ENCODE data around the gene NKX1-1. TPM values are rescaled to one million over a fixed set of nuclear protein-coding genes. Genes with fewer than 3 reads are reported as not detected.

NKX1-1 gene
- total and polyA plus RNA-seq, 2 donors (not counting 1 experiment from before 2014, with no cell fraction given), result not detected

GRCh38 chr4:1449475-1449832, 43.2 kb upstream of the NKX1-1 start:
- Histone ChIP-seq H2AFZ (ENCODE audit: low read length) (no peak overlapping the region), H4K20me1 (ENCODE audit: control insufficient read depth, extremely low read depth, insufficient read depth, low read length) (no peaks in the 10 kb centered on the region)

GRCh38 chr4:1448589-1449420, 42.6 kb upstream of the NKX1-1 start:
- Histone ChIP-seq H3K4me1 (ENCODE audit: control insufficient read depth, extremely low read depth, insufficient read depth, low read length) (no peaks in the 10 kb centered on the region), H3K27me3 (ENCODE audit: control insufficient read depth, insufficient read depth, low read length) (no peaks in the 10 kb centered on the region), H3K27ac (ENCODE audit: insufficient read depth, low read length) (no peak overlapping the region), H3K79me2 (ENCODE audit: control insufficient read depth, insufficient read depth, low read length) (no peaks in the 10 kb centered on the region), H3K9ac (ENCODE audit: insufficient read depth, low read length) (no peak overlapping the region), H2AFZ (ENCODE audit: low read length) (no peak overlapping the region), H3K4me3 (replicated peaks in 1 of 4; ENCODE audit: control extremely low read depth in 1 of 4, insufficient read depth in 1 of 4, low read depth in 3 of 4, low read length in 4 of 4) (no peak overlapping the region), H3K36me3 (ENCODE audit: control insufficient read depth, insufficient read depth, low read length) (no peaks in the 10 kb centered on the region), H3K4me2 (ENCODE audit: extremely low read depth, insufficient read depth, low read length) (no peak overlapping the region), H4K20me1 (ENCODE audit: control insufficient read depth, extremely low read depth, insufficient read depth, low read length) (no peaks in the 10 kb centered on the region), H3K9me3 (ENCODE audit: control insufficient read depth, insufficient read depth, low read depth, low read length) (no peaks in the 10 kb centered on the region)
- TF ChIP-seq CTCF (conservative IDR thresholded peaks at IDR 0.05 in 1 of 2, IDR thresholded peaks at IDR 0.05 in 1 of 2; ENCODE audit: low read depth in 1 of 2, low read length in 2 of 2), result no peak
- no peak for TF ChIP-seq EZH2 (IDR thresholded peaks at IDR 0.05; ENCODE audit: low read length, missing control alignments)
- no peak for DNase-seq (ENCODE audit: low read depth in 2 of 2)

More at GRCh38 chr4:1449475-1449832, 43.2 kb upstream of the NKX1-1 start:
- Histone ChIP-seq H3K27me3 (ENCODE audit: control insufficient read depth, insufficient read depth, low read length) (no peaks in the 10 kb centered on the region), H3K4me3 (replicated peaks in 1 of 4; ENCODE audit: control extremely low read depth in 1 of 4, insufficient read depth in 1 of 4, low read depth in 3 of 4, low read length in 4 of 4) (no peak overlapping the region), H3K36me3 (ENCODE audit: control insufficient read depth, insufficient read depth, low read length) (no peaks in the 10 kb centered on the region), H3K27ac (ENCODE audit: insufficient read depth, low read length) (no peak overlapping the region), H3K4me1 (ENCODE audit: control insufficient read depth, extremely low read depth, insufficient read depth, low read length) (no peaks in the 10 kb centered on the region), H3K4me2 (ENCODE audit: extremely low read depth, insufficient read depth, low read length) (no peak overlapping the region), H3K79me2 (ENCODE audit: control insufficient read depth, insufficient read depth, low read length) (no peaks in the 10 kb centered on the region), H3K9ac (ENCODE audit: insufficient read depth, low read length) (no peak overlapping the region), H3K9me3 (ENCODE audit: control insufficient read depth, insufficient read depth, low read depth, low read length) (no peaks in the 10 kb centered on the region)
- TF ChIP-seq EZH2 (IDR thresholded peaks at IDR 0.05; ENCODE audit: low read length, missing control alignments) (no peak), CTCF (conservative IDR thresholded peaks at IDR 0.05 in 1 of 2, IDR thresholded peaks at IDR 0.05 in 1 of 2; ENCODE audit: low read depth in 1 of 2, low read length in 2 of 2) (no peak)
- DNase-seq (ENCODE audit: low read depth in 2 of 2), result no peak

GRCh38 chr4:1447676-1448588, 41.7 kb upstream of the NKX1-1 start:
- no peak for DNase-seq (ENCODE audit: low read depth in 2 of 2)
- Histone ChIP-seq H3K36me3 (ENCODE audit: control insufficient read depth, insufficient read depth, low read length) (no peaks in the 10 kb centered on the region), H3K9ac (ENCODE audit: insufficient read depth, low read length) (no peak overlapping the region), H3K4me2 (ENCODE audit: extremely low read depth, insufficient read depth, low read length) (no peak overlapping the region), H2AFZ (ENCODE audit: low read length) (no peak overlapping the region), H3K9me3 (ENCODE audit: control insufficient read depth, insufficient read depth, low read depth, low read length) (no peaks in the 10 kb centered on the region), H3K27me3 (ENCODE audit: control insufficient read depth, insufficient read depth, low read length) (no peaks in the 10 kb centered on the region), H3K4me1 (ENCODE audit: control insufficient read depth, extremely low read depth, insufficient read depth, low read length) (no peaks in the 10 kb centered on the region), H3K79me2 (ENCODE audit: control insufficient read depth, insufficient read depth, low read length) (no peaks in the 10 kb centered on the region), H4K20me1 (ENCODE audit: control insufficient read depth, extremely low read depth, insufficient read depth, low read length) (no peaks in the 10 kb centered on the region), H3K27ac (ENCODE audit: insufficient read depth, low read length) (no peak overlapping the region), H3K4me3 (replicated peaks in 1 of 4; ENCODE audit: control extremely low read depth in 1 of 4, insufficient read depth in 1 of 4, low read depth in 3 of 4, low read length in 4 of 4) (no peak overlapping the region)
- TF ChIP-seq CTCF (conservative IDR thresholded peaks at IDR 0.05 in 1 of 2, IDR thresholded peaks at IDR 0.05 in 1 of 2; ENCODE audit: low read depth in 1 of 2, low read length in 2 of 2) (no peak), EZH2 (IDR thresholded peaks at IDR 0.05; ENCODE audit: low read length, missing control alignments) (no peak)
